ENCODE measurements around the gene PSMA6. TPM values are rescaled to one million over a fixed set of nuclear protein-coding genes. Genes with fewer than 3 reads are reported as not detected.

Gene PSMA6
- total and polyA plus RNA-seq, 4 experiments from 2014 or later = 84.6 to 413 (median 207) TPM

- no peak overlapping the region for H3K4me3 ChIP-seq (ENCODE audit: low read length in 2 of 2)
- H3K9me3 Mint-ChIP-seq = no peaks in the 10 kb centered on the region
- no peaks in the 10 kb centered on the region for H3K4me1 ChIP-seq (ENCODE audit: insufficient read depth, low read length)
- intact Hi-C loops (cut with micrococcal nuclease) = no loop called here
- H3K9me3 ChIP-seq (ENCODE audit: control insufficient read depth in 1 of 2, low read length in 2 of 2) = no peaks in the 10 kb centered on the region
- peak overlapping the region in 1 of 7 donors; percentile 18 for H3K27ac Mint-ChIP-seq
- no peaks in the 10 kb centered on the region for H3K36me3 Mint-ChIP-seq
- H3K36me3 ChIP-seq (ENCODE audit: insufficient read depth, low read length) = no peaks in the 10 kb centered on the region
- POLR2A ChIA-PET (ENCODE audit: partially characterized antibody) = interaction anchor here (1.0 kb wide), 1 partner anchor 63 kb away, joined by 4 read pairs; the partner anchor contains the start of gene NFKBIA
- H3K27me3 ChIP-seq (ENCODE audit: insufficient read depth, low read length) = no peaks in the 10 kb centered on the region
- no peaks in the 10 kb centered on the region for H3K27me3 Mint-ChIP-seq
- H3K4me3 Mint-ChIP-seq = peak overlapping the region in 1 of 8 donors; percentile 72
- peaks cover 0 to 10% (median 0%) of the 10 kb centered on the region in 4 donors for H3K4me1 Mint-ChIP-seq
- H3K27ac ChIP-seq (ENCODE audit: low read depth, low read length) = no peak overlapping the region
- DNase-seq = no peak
- CTCF ChIA-PET (ENCODE audit: partially characterized antibody) = no interaction called here
Observed at GRCh38 chr14:35341454-35341750, 49.2 kb downstream of the PSMA6 start.

GRCh38 chr14:35341751-35342488 is 49.7 kb downstream of the PSMA6 start:
- H3K4me1 Mint-ChIP-seq = peaks cover 0 to 10% (median 0%) of the 10 kb centered on the region in 4 donors
- H3K9me3 Mint-ChIP-seq = no peaks in the 10 kb centered on the region
- peak in 3 of 5 donors; percentile 13 to 47 (median 24) for DNase-seq
- no peak overlapping the region for H3K27ac ChIP-seq (ENCODE audit: low read depth, low read length)
- H3K4me3 ChIP-seq (ENCODE audit: low read length in 2 of 2) = no peak overlapping the region
- no peaks in the 10 kb centered on the region for H3K27me3 ChIP-seq (ENCODE audit: insufficient read depth, low read length)
- ChIA-PET CTCF (ENCODE audit: partially characterized antibody) (no interaction called here), POLR2A (ENCODE audit: partially characterized antibody) (interaction anchor here (1.0 kb wide), 1 partner anchor 63 kb away, joined by 4 read pairs; the partner anchor contains the start of gene NFKBIA)
- H3K4me1 ChIP-seq (ENCODE audit: insufficient read depth, low read length) = no peaks in the 10 kb centered on the region
- H3K36me3 ChIP-seq (ENCODE audit: insufficient read depth, low read length) = no peaks in the 10 kb centered on the region
- no peak overlapping the region for H3K27ac Mint-ChIP-seq
- H3K4me3 Mint-ChIP-seq = no peak overlapping the region
- H3K27me3 Mint-ChIP-seq = no peaks in the 10 kb centered on the region
- no peaks in the 10 kb centered on the region for H3K36me3 Mint-ChIP-seq
- H3K9me3 ChIP-seq (ENCODE audit: control insufficient read depth in 1 of 2, low read length in 2 of 2) = no peaks in the 10 kb centered on the region
- intact Hi-C loops (cut with micrococcal nuclease) = no loop called here

- H3K36me3 Mint-ChIP-seq = no peaks in the 10 kb centered on the region
- no peaks in the 10 kb centered on the region for H3K27me3 Mint-ChIP-seq
- no peaks in the 10 kb centered on the region for H3K27me3 ChIP-seq (ENCODE audit: insufficient read depth, low read length)
- H3K4me3 Mint-ChIP-seq = no peak overlapping the region
- ChIA-PET CTCF (ENCODE audit: partially characterized antibody) (no interaction called here), POLR2A (ENCODE audit: partially characterized antibody) (no interaction called here)
- H3K4me1 Mint-ChIP-seq = peaks cover 0 to 10% (median 0%) of the 10 kb centered on the region in 4 donors
- no peak for DNase-seq
- no peaks in the 10 kb centered on the region for H3K9me3 ChIP-seq (ENCODE audit: control insufficient read depth in 1 of 2, low read length in 2 of 2)
- intact Hi-C loops (cut with micrococcal nuclease) = no loop called here
- H3K4me3 ChIP-seq (ENCODE audit: low read length in 2 of 2) = no peak overlapping the region
- no peaks in the 10 kb centered on the region for H3K36me3 ChIP-seq (ENCODE audit: insufficient read depth, low read length)
- no peak overlapping the region for H3K27ac Mint-ChIP-seq
- H3K4me1 ChIP-seq (ENCODE audit: insufficient read depth, low read length) = no peaks in the 10 kb centered on the region
- no peaks in the 10 kb centered on the region for H3K9me3 Mint-ChIP-seq
- H3K27ac ChIP-seq (ENCODE audit: low read depth, low read length) = no peak overlapping the region
Observed at GRCh38 chr14:35342489-35343010, 50.4 kb downstream of the PSMA6 start.

- no peaks in the 10 kb centered on the region for H3K27me3 ChIP-seq (ENCODE audit: insufficient read depth, low read length)
- POLR2A ChIA-PET (ENCODE audit: partially characterized antibody) = interaction anchor here (1.3 kb wide), 1 partner anchor 60 kb away, joined by 4 read pairs; the partner anchor contains the start of gene NFKBIA
- no peak overlapping the region for H3K4me3 ChIP-seq (ENCODE audit: low read length in 2 of 2)
- Mint-ChIP-seq H3K36me3 (no peaks in the 10 kb centered on the region), H3K27me3 (no peaks in the 10 kb centered on the region), H3K9me3 (no peaks in the 10 kb centered on the region), H3K4me3 (no peak overlapping the region), H3K4me1 (peaks cover 0 to 10% (median 0%) of the 10 kb centered on the region in 4 donors), H3K27ac (no peak overlapping the region)
- intact Hi-C loops (cut with micrococcal nuclease) = no loop called here
- no peaks in the 10 kb centered on the region for H3K36me3 ChIP-seq (ENCODE audit: insufficient read depth, low read length)
- no peaks in the 10 kb centered on the region for H3K9me3 ChIP-seq (ENCODE audit: control insufficient read depth in 1 of 2, low read length in 2 of 2)
- DNase-seq = no peak
- CTCF ChIA-PET (ENCODE audit: partially characterized antibody) = no interaction called here
- no peaks in the 10 kb centered on the region for H3K4me1 ChIP-seq (ENCODE audit: insufficient read depth, low read length)
- no peak overlapping the region for H3K27ac ChIP-seq (ENCODE audit: low read depth, low read length)
Observed at GRCh38 chr14:35343702-35344101, 51.5 kb downstream of the PSMA6 start.

GRCh38 chr14:35344107-35344807 is 52.1 kb downstream of the PSMA6 start:
- Mint-ChIP-seq H3K27ac (peak overlapping the region in 3 of 7 donors; percentile 42 to 81 (median 64)), H3K4me1 (peaks cover 0 to 10% (median 0%) of the 10 kb centered on the region in 4 donors), H3K4me3 (no peak overlapping the region), H3K27me3 (no peaks in the 10 kb centered on the region), H3K36me3 (no peaks in the 10 kb centered on the region), H3K9me3 (no peaks in the 10 kb centered on the region)
- no peaks in the 10 kb centered on the region for H3K4me1 ChIP-seq (ENCODE audit: insufficient read depth, low read length)
- no peaks in the 10 kb centered on the region for H3K9me3 ChIP-seq (ENCODE audit: control insufficient read depth in 1 of 2, low read length in 2 of 2)
- no peak for DNase-seq
- no peaks in the 10 kb centered on the region for H3K27me3 ChIP-seq (ENCODE audit: insufficient read depth, low read length)
- intact Hi-C loops (cut with micrococcal nuclease) = no loop called here
- CTCF ChIA-PET (ENCODE audit: partially characterized antibody) = no interaction called here
- no peak overlapping the region for H3K4me3 ChIP-seq (ENCODE audit: low read length in 2 of 2)
- H3K36me3 ChIP-seq (ENCODE audit: insufficient read depth, low read length) = no peaks in the 10 kb centered on the region
- POLR2A ChIA-PET (ENCODE audit: partially characterized antibody) = interaction anchor here (1.3 kb wide), 1 partner anchor 60 kb away, joined by 4 read pairs; the partner anchor contains the start of gene NFKBIA
- no peak overlapping the region for H3K27ac ChIP-seq (ENCODE audit: low read depth, low read length)

GRCh38 chr14:35346738-35347322 is 54.6 kb downstream of the PSMA6 start:
- no peak overlapping the region for H3K4me3 ChIP-seq (ENCODE audit: low read length in 2 of 2)
- ChIA-PET POLR2A (ENCODE audit: partially characterized antibody) (no interaction called here), CTCF (ENCODE audit: partially characterized antibody) (no interaction called here)
- no peaks in the 10 kb centered on the region for H3K36me3 ChIP-seq (ENCODE audit: insufficient read depth, low read length)
- H3K27ac ChIP-seq (ENCODE audit: low read depth, low read length) = no peak overlapping the region
- H3K4me3 Mint-ChIP-seq = no peak overlapping the region
- H3K27me3 ChIP-seq (ENCODE audit: insufficient read depth, low read length) = no peaks in the 10 kb centered on the region
- no peaks in the 10 kb centered on the region for H3K4me1 ChIP-seq (ENCODE audit: insufficient read depth, low read length)
- no peaks in the 10 kb centered on the region for H3K36me3 Mint-ChIP-seq
- no peak for DNase-seq
- H3K9me3 ChIP-seq (ENCODE audit: control insufficient read depth in 1 of 2, low read length in 2 of 2) = no peaks in the 10 kb centered on the region
- H3K27me3 Mint-ChIP-seq = no peaks in the 10 kb centered on the region
- H3K4me1 Mint-ChIP-seq = peaks cover 0 to 4% (median 0%) of the 10 kb centered on the region in 4 donors
- intact Hi-C loops (cut with micrococcal nuclease) = no loop called here
- H3K9me3 Mint-ChIP-seq = no peaks in the 10 kb centered on the region
- no peak overlapping the region for H3K27ac Mint-ChIP-seq

- H3K27me3 Mint-ChIP-seq = no peaks in the 10 kb centered on the region
- Histone ChIP-seq H3K9me3 (ENCODE audit: control insufficient read depth in 1 of 2, low read length in 2 of 2) (no peaks in the 10 kb centered on the region), H3K36me3 (ENCODE audit: insufficient read depth, low read length) (no peaks in the 10 kb centered on the region), H3K4me3 (ENCODE audit: low read length in 2 of 2) (no peak overlapping the region), H3K4me1 (ENCODE audit: insufficient read depth, low read length) (no peaks in the 10 kb centered on the region), H3K27ac (ENCODE audit: low read depth, low read length) (no peak overlapping the region), H3K27me3 (ENCODE audit: insufficient read depth, low read length) (no peaks in the 10 kb centered on the region)
- CTCF ChIA-PET (ENCODE audit: partially characterized antibody) = no interaction called here
- H3K9me3 Mint-ChIP-seq = no peaks in the 10 kb centered on the region
- peaks cover 0 to 4% (median 0%) of the 10 kb centered on the region in 4 donors for H3K4me1 Mint-ChIP-seq
- intact Hi-C loops (cut with micrococcal nuclease) = no loop called here
- no peaks in the 10 kb centered on the region for H3K36me3 Mint-ChIP-seq
- H3K4me3 Mint-ChIP-seq = no peak overlapping the region
- DNase-seq = no peak
- H3K27ac Mint-ChIP-seq = peak overlapping the region in 2 of 7 donors; percentile 27 to 62
- POLR2A ChIA-PET (ENCODE audit: partially characterized antibody) = no interaction called here
Observed at GRCh38 chr14:35347323-35348043, 55.3 kb downstream of the PSMA6 start.
